GM12878 (cell line): ENCODE measurements around the gene CTAGE9. TPM values are rescaled to one million over a fixed set of nuclear protein-coding genes. Genes with fewer than 3 reads are reported as not detected.

Experiments
- ATAC-seq: fragments of 200-7000 bp; cut with Tn5 transposase; 3 replicates; pipeline ENCODE4 v1.9.1; 2020; ENCODE audit warnings: mild to moderate bottlenecking, moderate library complexity
- BruUV-seq: library from RNA; stranded (reverse); fragments of 400-500 nt; replicated peaks from 2 replicates; lab custom pipeline; 2021; lab: Mats Ljungman, UMichigan
- CTCF ChIA-PET: fragments of 300-600 bp; sonication (Branson Sonifier 250); formaldehyde crosslinking; extraction: SDS; loops from one replicate; lab custom pipeline; 2021; ENCODE audit warnings: inconsistent platforms; lab: Yijun Ruan, JAX
- POLR2A ChIA-PET: fragments of 350-600 bp; formaldehyde crosslinking; extraction: SDS; loops from one replicate; lab custom pipeline; 2021; ENCODE audit warnings: inconsistent platforms; lab: Charles Lee
- RAD21 ChIA-PET: fragments of 300-600 bp; sonication (Branson Sonifier 250); formaldehyde crosslinking; loops from one replicate; lab custom pipeline; 2023; ENCODE audit warnings: antibody characterized with exemption; ENCODE audit not compliant: unreplicated experiment; lab: Charles Lee
- SMC1A ChIA-PET: fragments of 300-600 bp; sonication (Branson Sonifier 250); formaldehyde crosslinking; loops from one replicate; lab custom pipeline; 2023; ENCODE audit not compliant: unreplicated experiment, uncharacterized antibody; lab: Charles Lee
- DNase-seq: peaks from one replicate; pipeline ENCODE4 v3.0.0-alpha.2; 2011; ENCODE audit warnings: low read depth, low spot score
- FAIRE-seq: peaks from 3 replicates; lab custom pipeline; 2011; peaks lifted over from hg19 to GRCh38; lab: Jason Lieb, UNC
- H2AFZ ChIP-seq: 2 replicates; pipeline ENCODE4 v1.6.0; 2011; ENCODE audit warnings: low read depth, low read length, control low read depth; ENCODE audit not compliant: control insufficient read depth
- H3K27ac ChIP-seq: 2 replicates; pipeline ENCODE4 v1.5.1; 2011; ENCODE audit warnings: control low read depth; ENCODE audit not compliant: control insufficient read depth, insufficient read depth
- H3K27me3 ChIP-seq, 2 experiments: replicated peaks in 1 of 2; 2 replicates each; pipeline versions ENCODE4 v1.6.0 to v1.6.1; 2011; ENCODE audit warnings: low read length in 1 of 2; ENCODE audit not compliant: control insufficient read depth in 2 of 2, insufficient read depth in 2 of 2
- H3K36me3 ChIP-seq, 2 experiments: 2 replicates each; pipeline ENCODE4 v1.5.1; 2011; ENCODE audit warnings: low read length in 1 of 2; ENCODE audit not compliant: control insufficient read depth in 2 of 2, insufficient read depth in 2 of 2
- H3K4me1 ChIP-seq: 2 replicates; pipeline ENCODE4 v1.6.1; 2011; ENCODE audit warnings: mild to moderate bottlenecking, low read length, moderate library complexity, mixed read lengths; ENCODE audit not compliant: control insufficient read depth, insufficient read depth
- H3K4me2 ChIP-seq: 2 replicates; pipeline ENCODE4 v1.6.0; 2011; ENCODE audit warnings: control low read depth; ENCODE audit not compliant: control insufficient read depth, insufficient read depth
- H3K4me3 ChIP-seq: fragments of 200-600 bp; sonication (generic); 2 replicates; pipeline ENCODE4 v1.5.1; 2016
- H3K79me2 ChIP-seq: 2 replicates; pipeline ENCODE4 v1.6.0; 2011; ENCODE audit warnings: low read length; ENCODE audit not compliant: control insufficient read depth, insufficient read depth
- H3K9ac ChIP-seq: 2 replicates; pipeline ENCODE4 v1.8.0; 2011; ENCODE audit warnings: low read length, control low read depth, mixed read lengths; ENCODE audit not compliant: control insufficient read depth, insufficient read depth
- H3K9me3 ChIP-seq: replicated peaks from 3 replicates; pipeline ENCODE4 v1.5.1; 2011; ENCODE audit warnings: mild to moderate bottlenecking, low read length; ENCODE audit not compliant: control insufficient read depth, insufficient read depth
- H4K20me1 ChIP-seq: 2 replicates; pipeline ENCODE4 v1.6.0; 2011; ENCODE audit not compliant: control insufficient read depth, insufficient read depth
- CBFB ChIP-seq: IDR thresholded peaks from 2 replicates; pipeline ENCODE4 v1.6.1; 2016; ENCODE audit warnings: antibody characterized with exemption, low read depth
- CREB1 ChIP-seq: IDR thresholded peaks from 2 replicates; pipeline ENCODE4 v1.6.1; 2012; ENCODE audit warnings: low read depth, mild to moderate bottlenecking, inconsistent platforms
- EZH2 ChIP-seq: IDR thresholded peaks from 2 replicates; pipeline ENCODE4 v1.6.1; 2012; ENCODE audit warnings: low read depth, mild to moderate bottlenecking, control low read depth, inconsistent platforms, low read length, borderline replicate concordance; ENCODE audit not compliant: control insufficient read depth
- HCFC1 ChIP-seq: fragments of 150-350 bp; IDR thresholded peaks from 2 replicates; pipeline ENCODE4 v1.6.1; 2014; ENCODE audit warnings: low read length
- MEF2B ChIP-seq: fragments of 450-650 bp; IDR thresholded peaks from 2 replicates; pipeline ENCODE4 v1.6.1; 2018; ENCODE audit warnings: mild to moderate bottlenecking, moderate library complexity; ENCODE audit not compliant: partially characterized antibody, poor library complexity, severe bottlenecking
- SIX5 ChIP-seq: IDR thresholded peaks from 2 replicates; pipeline ENCODE4 v1.6.1; 2011; ENCODE audit warnings: mild to moderate bottlenecking, low read depth, low read length, moderate library complexity; ENCODE audit not compliant: severe bottlenecking
- TCF3 ChIP-seq: IDR thresholded peaks from 2 replicates; pipeline ENCODE4 v1.6.1; 2012; ENCODE audit warnings: low read depth, mild to moderate bottlenecking, low read length, borderline replicate concordance; ENCODE audit not compliant: insufficient read depth
- WGBS: methylation state at CpG from one replicate; pipeline ENCODE4 v1.1.6; 2016; ENCODE audit warnings: low lambda C conversion rate; ENCODE audit not compliant: insufficient replicate concordance, insufficient coverage; ENCODE audit errors: missing lambda C conversion rate; 5-methylcytosine and 5-hydroxymethylcytosine counted together
- in situ Hi-C: fragments of 300-500 bp; cut with MboI; formaldehyde crosslinking; loops from 9 replicates; pipeline ENCODE4 v1.14.3; 2018; ENCODE audit warnings: mixed read lengths
- intact Hi-C: fragments of 100-400 bp; cut with micrococcal nuclease; formaldehyde crosslinking; loops from one replicate; pipeline ENCODE4 v1.14.2; 2022; ENCODE audit not compliant: unreplicated experiment
- polyA plus RNA-seq, 11 experiments: library from polyadenylated mRNA; depleted of rRNA in 4 of 11; unstranded in 6 of 11; stranded (reverse) in 5 of 11; fragments of >200 nt; fragmentation: Nextera tagmentation in 4 of 11; fragmentation: Illumina TruSeq in 1 of 11; extraction: Ambion mirVana in 4 of 11; extraction: Trizol in 1 of 11; gene quantifications; 1 replicate in 1 of 11; 2 replicates in 10 of 11; pipeline versions ENCODE4 v1.2.1 to v1.2.3, GENCODE V29; 2011 to 2016; ENCODE audit warnings: inconsistent platforms in 2 of 11, missing spikeins in 2 of 11, low read depth in 1 of 11
- total RNA-seq, 4 experiments: library from RNA; depleted of rRNA in 3 of 4; stranded (reverse); fragments of >200 nt in 3 of 4; fragmentation: Illumina TruSeq in 1 of 4; extraction: Trizol in 1 of 4; gene quantifications; 2 replicates each; pipeline versions ENCODE4 v1.2.1 to v1.2.3, GENCODE V29; 2013 to 2021
- TF ChIP-seq, protein P1 (sequence below): fragments of 450-650 bp; IDR thresholded peaks from 2 replicates; pipeline ENCODE4 v1.6.1; 2017; ENCODE audit warnings: mild to moderate bottlenecking, low read depth, inconsistent platforms; ENCODE audit not compliant: poor library complexity, severe bottlenecking
- TF ChIP-seq, protein P2 (sequence below): fragments of 450-650 bp; IDR thresholded peaks from 2 replicates; pipeline ENCODE4 v1.6.1; 2018; ENCODE audit warnings: borderline replicate concordance, mild to moderate bottlenecking; ENCODE audit not compliant: partially characterized antibody
- TF ChIP-seq, protein P3 (sequence below): fragments of 450-650 bp; formaldehyde crosslinking; IDR thresholded peaks from 2 replicates; pipeline ENCODE4 v1.5.0; 2022; ENCODE audit warnings: mild to moderate bottlenecking, missing genetic modification characterization
- TF ChIP-seq, protein P4 (sequence below): fragments of 450-650 bp; IDR thresholded peaks from 2 replicates; pipeline ENCODE4 v1.6.1; 2016; ENCODE audit warnings: mild to moderate bottlenecking

The CTAGE9 gene
- total and polyA plus RNA-seq, 10 of the 15 experiments (the other 5 are each of a cell fraction or from before 2014, with no cell fraction given), result 0.06 TPM; not detected in 9

- TF ChIP-seq TCF3 (no peak), SIX5 (no peak), CREB1 (no peak), MEF2B (peak; percentile 25), EZH2 (no peak), CBFB (0 out of 2 replicates have a peak, but pooled peaks have one; percentile 34)
- TF ChIP-seq, protein P1, sequence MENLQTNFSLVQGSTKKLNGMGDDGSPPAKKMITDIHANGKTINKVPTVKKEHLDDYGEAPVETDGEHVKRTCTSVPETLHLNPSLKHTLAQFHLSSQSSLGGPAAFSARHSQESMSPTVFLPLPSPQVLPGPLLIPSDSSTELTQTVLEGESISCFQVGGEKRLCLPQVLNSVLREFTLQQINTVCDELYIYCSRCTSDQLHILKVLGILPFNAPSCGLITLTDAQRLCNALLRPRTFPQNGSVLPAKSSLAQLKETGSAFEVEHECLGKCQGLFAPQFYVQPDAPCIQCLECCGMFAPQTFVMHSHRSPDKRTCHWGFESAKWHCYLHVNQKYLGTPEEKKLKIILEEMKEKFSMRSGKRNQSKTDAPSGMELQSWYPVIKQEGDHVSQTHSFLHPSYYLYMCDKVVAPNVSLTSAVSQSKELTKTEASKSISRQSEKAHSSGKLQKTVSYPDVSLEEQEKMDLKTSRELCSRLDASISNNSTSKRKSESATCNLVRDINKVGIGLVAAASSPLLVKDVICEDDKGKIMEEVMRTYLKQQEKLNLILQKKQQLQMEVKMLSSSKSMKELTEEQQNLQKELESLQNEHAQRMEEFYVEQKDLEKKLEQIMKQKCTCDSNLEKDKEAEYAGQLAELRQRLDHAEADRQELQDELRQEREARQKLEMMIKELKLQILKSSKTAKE, result no peak
- TF ChIP-seq, protein P2, sequence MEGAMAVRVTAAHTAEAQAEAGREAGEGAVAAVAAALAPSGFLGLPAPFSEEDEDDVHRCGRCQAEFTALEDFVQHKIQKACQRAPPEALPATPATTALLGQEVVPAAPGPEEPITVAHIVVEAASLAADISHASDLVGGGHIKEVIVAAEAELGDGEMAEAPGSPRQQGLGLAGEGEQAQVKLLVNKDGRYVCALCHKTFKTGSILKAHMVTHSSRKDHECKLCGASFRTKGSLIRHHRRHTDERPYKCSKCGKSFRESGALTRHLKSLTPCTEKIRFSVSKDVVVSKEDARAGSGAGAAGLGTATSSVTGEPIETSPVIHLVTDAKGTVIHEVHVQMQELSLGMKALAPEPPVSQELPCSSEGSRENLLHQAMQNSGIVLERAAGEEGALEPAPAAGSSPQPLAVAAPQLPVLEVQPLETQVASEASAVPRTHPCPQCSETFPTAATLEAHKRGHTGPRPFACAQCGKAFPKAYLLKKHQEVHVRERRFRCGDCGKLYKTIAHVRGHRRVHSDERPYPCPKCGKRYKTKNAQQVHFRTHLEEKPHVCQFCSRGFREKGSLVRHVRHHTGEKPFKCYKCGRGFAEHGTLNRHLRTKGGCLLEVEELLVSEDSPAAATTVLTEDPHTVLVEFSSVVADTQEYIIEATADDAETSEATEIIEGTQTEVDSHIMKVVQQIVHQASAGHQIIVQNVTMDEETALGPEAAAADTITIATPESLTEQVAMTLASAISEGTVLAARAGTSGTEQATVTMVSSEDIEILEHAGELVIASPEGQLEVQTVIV, result no peak
Measured at GRCh38 chr6:131683479-131683878, 27.3 kb downstream of the CTAGE9 start (continued).

GRCh38 chr6:131682442-131682841 lies 28.4 kb downstream of the CTAGE9 start:
- intact Hi-C loops, result no loop called here
- 63% methylated on average over 2 of the region's 2 CpGs for WGBS
- Histone ChIP-seq H3K4me2 (no peak overlapping the region), H3K4me3 (no peak overlapping the region), H4K20me1 (no peaks in the 10 kb centered on the region), H3K9me3 (no peaks in the 10 kb centered on the region; the same call in 1 of the 3 replicates), H2AFZ (no peak overlapping the region), H3K36me3 (no peaks in the 10 kb centered on the region), H3K4me1 (peaks cover 8% of the 10 kb centered on the region; the same call in 1 of the 2 replicates), H3K27ac (no peak overlapping the region), H3K9ac (no peak overlapping the region), H3K79me2 (no peaks in the 10 kb centered on the region), H3K27me3 (no peaks in the 10 kb centered on the region; a peak in 2 of 4 replicates)
- DNase-seq (no peak), FAIRE-seq (no peak), ATAC-seq (no peak)
- SMC1A ChIA-PET, result no interaction called here
- TF ChIP-seq, protein P3, sequence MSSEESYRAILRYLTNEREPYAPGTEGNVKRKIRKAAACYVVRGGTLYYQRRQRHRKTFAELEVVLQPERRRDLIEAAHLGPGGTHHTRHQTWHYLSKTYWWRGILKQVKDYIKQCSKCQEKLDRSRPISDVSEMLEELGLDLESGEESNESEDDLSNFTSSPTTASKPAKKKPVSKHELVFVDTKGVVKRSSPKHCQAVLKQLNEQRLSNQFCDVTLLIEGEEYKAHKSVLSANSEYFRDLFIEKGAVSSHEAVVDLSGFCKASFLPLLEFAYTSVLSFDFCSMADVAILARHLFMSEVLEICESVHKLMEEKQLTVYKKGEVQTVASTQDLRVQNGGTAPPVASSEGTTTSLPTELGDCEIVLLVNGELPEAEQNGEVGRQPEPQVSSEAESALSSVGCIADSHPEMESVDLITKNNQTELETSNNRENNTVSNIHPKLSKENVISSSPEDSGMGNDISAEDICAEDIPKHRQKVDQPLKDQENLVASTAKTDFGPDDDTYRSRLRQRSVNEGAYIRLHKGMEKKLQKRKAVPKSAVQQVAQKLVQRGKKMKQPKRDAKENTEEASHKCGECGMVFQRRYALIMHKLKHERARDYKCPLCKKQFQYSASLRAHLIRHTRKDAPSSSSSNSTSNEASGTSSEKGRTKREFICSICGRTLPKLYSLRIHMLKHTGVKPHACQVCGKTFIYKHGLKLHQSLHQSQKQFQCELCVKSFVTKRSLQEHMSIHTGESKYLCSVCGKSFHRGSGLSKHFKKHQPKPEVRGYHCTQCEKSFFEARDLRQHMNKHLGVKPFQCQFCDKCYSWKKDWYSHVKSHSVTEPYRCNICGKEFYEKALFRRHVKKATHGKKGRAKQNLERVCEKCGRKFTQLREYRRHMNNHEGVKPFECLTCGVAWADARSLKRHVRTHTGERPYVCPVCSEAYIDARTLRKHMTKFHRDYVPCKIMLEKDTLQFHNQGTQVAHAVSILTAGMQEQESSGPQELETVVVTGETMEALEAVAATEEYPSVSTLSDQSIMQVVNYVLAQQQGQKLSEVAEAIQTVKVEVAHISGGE (CRISPR knock-in tag), result no peak
- TF ChIP-seq, protein P4, sequence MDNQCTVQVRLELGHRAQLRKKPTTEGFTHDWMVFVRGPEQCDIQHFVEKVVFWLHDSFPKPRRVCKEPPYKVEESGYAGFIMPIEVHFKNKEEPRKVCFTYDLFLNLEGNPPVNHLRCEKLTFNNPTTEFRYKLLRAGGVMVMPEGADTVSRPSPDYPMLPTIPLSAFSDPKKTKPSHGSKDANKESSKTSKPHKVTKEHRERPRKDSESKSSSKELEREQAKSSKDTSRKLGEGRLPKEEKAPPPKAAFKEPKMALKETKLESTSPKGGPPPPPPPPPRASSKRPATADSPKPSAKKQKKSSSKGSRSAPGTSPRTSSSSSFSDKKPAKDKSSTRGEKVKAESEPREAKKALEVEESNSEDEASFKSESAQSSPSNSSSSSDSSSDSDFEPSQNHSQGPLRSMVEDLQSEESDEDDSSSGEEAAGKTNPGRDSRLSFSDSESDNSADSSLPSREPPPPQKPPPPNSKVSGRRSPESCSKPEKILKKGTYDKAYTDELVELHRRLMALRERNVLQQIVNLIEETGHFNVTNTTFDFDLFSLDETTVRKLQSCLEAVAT, result no peak
- no peak for TF ChIP-seq HCFC1
- POLR2A ChIA-PET, result no interaction called here
- RAD21 ChIA-PET, result no interaction called here
- in situ Hi-C loops, result no loop called here
- BruUV-seq, result no TSS peak
- CTCF ChIA-PET, result interaction anchor here (1.6 kb wide), 1 partner anchor 12 kb away, joined by 4 read pairs; no protein-coding TSS in a partner anchor
